Raji (cell line): ENCODE results near the gene IGSF5.
"Not testable (repeated sequence)": the region's sequence is repeated elsewhere in the genome, so short reads cannot be mapped to it uniquely, and the experiment has no call there.

Experiments used
- POLR2A ChIP-seq: IDR thresholded peaks from 2 replicates; pipeline ENCODE4 v1.6.1; 2011; ENCODE audit warnings: low read depth, low read length, control low read depth; ENCODE audit not compliant: insufficient read depth

The IGSF5 gene

GRCh38 chr21:39744883-39745282 is at the start of gene IGSF5:
IGSF5 (plus strand) TSS chr21:39745183; CDS start chr21:39745510, 327 bp downstream.
- not testable (repeated sequence) for TF ChIP-seq POLR2A

GRCh38 chr21:39696196-39696595 is 48.8 kb upstream of the IGSF5 start:
- no peak for TF ChIP-seq POLR2A

- TF ChIP-seq POLR2A: no peak
These were observed 48.4 kb upstream of the IGSF5 start for GRCh38 chr21:39696618-39697017.

- no peak for TF ChIP-seq POLR2A
These were observed 44.7 kb upstream of the IGSF5 start for GRCh38 chr21:39700318-39700717.

GRCh38 chr21:39703578-39703977 is 41.4 kb upstream of the IGSF5 start:
- no peak for TF ChIP-seq POLR2A

- TF ChIP-seq POLR2A: no peak
These were observed 39.1 kb upstream of the IGSF5 start for GRCh38 chr21:39705849-39706248.

- no peak for TF ChIP-seq POLR2A
These were observed 37.7 kb upstream of the IGSF5 start for GRCh38 chr21:39707316-39707715.

GRCh38 chr21:39710866-39711265 is 34.1 kb upstream of the IGSF5 start:
- TF ChIP-seq POLR2A: no peak

GRCh38 chr21:39712273-39712672 is 32.7 kb upstream of the IGSF5 start:
- no peak for TF ChIP-seq POLR2A

- TF ChIP-seq POLR2A: no peak
These were observed 32.0 kb upstream of the IGSF5 start for GRCh38 chr21:39712976-39713375.

- TF ChIP-seq POLR2A: no peak
These were observed 31.1 kb upstream of the IGSF5 start for GRCh38 chr21:39713905-39714304.

- TF ChIP-seq POLR2A: no peak
These were observed 30.7 kb upstream of the IGSF5 start for GRCh38 chr21:39714331-39714730.

GRCh38 chr21:39715804-39716397 is 29.1 kb upstream of the IGSF5 start:
- no peak for TF ChIP-seq POLR2A

- no peak for TF ChIP-seq POLR2A
These were observed 24.7 kb upstream of the IGSF5 start for GRCh38 chr21:39720126-39720778.

GRCh38 chr21:39721885-39722284 is 23.1 kb upstream of the IGSF5 start:
- TF ChIP-seq POLR2A: no peak

GRCh38 chr21:39724944-39725343 is 20.0 kb upstream of the IGSF5 start:
- TF ChIP-seq POLR2A: no peak

GRCh38 chr21:39726133-39726532 is 18.9 kb upstream of the IGSF5 start:
- TF ChIP-seq POLR2A: no peak
